Vagina (tissue), 2 donors: Measurements from ENCODE around the gene GPATCH4. TPM values are rescaled to one million over a fixed set of nuclear protein-coding genes. Genes with fewer than 3 reads are reported as not detected.

Experiments used
- DNase-seq, 2 donors: peaks; one replicate each; pipeline ENCODE4 v3.0.0-alpha.2; 2017; ENCODE audit errors: extremely low spot score in 2 of 2
- H3K27ac ChIP-seq: fragments of 200-600 bp; sonication (generic); one replicate; pipeline ENCODE4 v1.5.1; 2019
- H3K27me3 ChIP-seq: fragments of 200-600 bp; sonication (generic); one replicate; pipeline ENCODE4 v1.5.1; 2019
- H3K36me3 ChIP-seq, 2 donors: fragments of 200-600 bp; sonication (generic); one replicate each; pipeline ENCODE4 v1.5.1; 2017 to 2019
- H3K4me1 ChIP-seq: fragments of 200-600 bp; sonication (generic); one replicate; pipeline ENCODE4 v1.5.1; 2019
- H3K4me3 ChIP-seq, 2 donors: fragments of 200-600 bp; sonication (generic); 1 replicate in 1 of 2; 2 replicates in 1 of 2; pipeline ENCODE4 v1.5.1; 2016 to 2019
- H3K9me3 ChIP-seq: fragments of 200-600 bp; sonication (generic); one replicate; pipeline ENCODE4 v1.5.1; 2019
- POLR2A ChIP-seq, 2 donors: fragments of 450-650 bp; IDR thresholded peaks; one replicate each; pipeline ENCODE4 v1.6.1; 2017; ENCODE audit warnings: antibody characterized with exemption in 2 of 2, mild to moderate bottlenecking in 2 of 2, moderate library complexity in 2 of 2
- POLR2AphosphoS5 ChIP-seq, 2 donors: sonication (generic); formaldehyde crosslinking; IDR thresholded peaks; one replicate each; pipeline ENCODE4 v1.9.0; 2017; ENCODE audit warnings: antibody characterized with exemption in 2 of 2, mild to moderate bottlenecking in 2 of 2, low read depth in 1 of 2; ENCODE audit not compliant: insufficient read depth in 1 of 2
- intact Hi-C: fragments of 100-400 bp; cut with DNase I; formaldehyde crosslinking; loops from one replicate; pipeline ENCODE4 v1.15.1; 2023
- total RNA-seq: library from RNA; depleted of rRNA; stranded (reverse); fragments of >200 nt; gene quantifications from one replicate; pipeline ENCODE4 v1.2.3, GENCODE V29; 2016
- TF ChIP-seq, protein P1 (sequence below), 3 experiments: fragments of 450-650 bp in 2 of 3; fragments of 200-600 bp in 1 of 3; sonication (generic) in 1 of 3; IDR thresholded peaks; one replicate each; pipeline ENCODE4 v1.5.1; 2017 to 2019; ENCODE audit warnings: antibody characterized with exemption in 3 of 3, mild to moderate bottlenecking in 2 of 3, moderate library complexity in 2 of 3

Gene GPATCH4
- total RNA-seq, 1 donor from 2014 or later: 25.8 TPM

DNA sequence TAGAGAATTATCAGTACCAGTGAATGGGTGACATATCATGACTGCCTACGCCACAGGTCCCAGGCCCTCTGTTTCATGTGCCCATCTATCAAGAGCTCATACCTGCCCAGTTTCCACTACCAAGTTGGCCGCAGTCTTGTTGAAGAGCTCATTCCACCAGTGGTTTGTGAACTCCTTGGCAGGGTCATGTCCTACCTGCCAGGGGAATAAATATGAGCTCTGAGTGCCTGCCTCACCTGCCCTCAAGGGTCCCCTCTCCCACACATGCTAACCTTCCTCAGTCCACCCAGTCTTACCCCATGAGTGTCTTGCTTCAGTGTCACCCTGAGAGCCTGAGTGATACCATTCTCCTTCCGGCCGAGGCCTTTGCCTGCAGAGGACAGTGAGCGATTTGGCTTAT, 3.2 kb downstream of the GPATCH4 start:
- TF ChIP-seq POLR2AphosphoS5 (IDR thresholded peaks at IDR 0.05; ENCODE audit: insufficient read depth in 1 of 2, low read depth in 1 of 2) (no peak), POLR2A (IDR thresholded peaks at IDR 0.05) (no peak)
- TF ChIP-seq, protein P1, sequence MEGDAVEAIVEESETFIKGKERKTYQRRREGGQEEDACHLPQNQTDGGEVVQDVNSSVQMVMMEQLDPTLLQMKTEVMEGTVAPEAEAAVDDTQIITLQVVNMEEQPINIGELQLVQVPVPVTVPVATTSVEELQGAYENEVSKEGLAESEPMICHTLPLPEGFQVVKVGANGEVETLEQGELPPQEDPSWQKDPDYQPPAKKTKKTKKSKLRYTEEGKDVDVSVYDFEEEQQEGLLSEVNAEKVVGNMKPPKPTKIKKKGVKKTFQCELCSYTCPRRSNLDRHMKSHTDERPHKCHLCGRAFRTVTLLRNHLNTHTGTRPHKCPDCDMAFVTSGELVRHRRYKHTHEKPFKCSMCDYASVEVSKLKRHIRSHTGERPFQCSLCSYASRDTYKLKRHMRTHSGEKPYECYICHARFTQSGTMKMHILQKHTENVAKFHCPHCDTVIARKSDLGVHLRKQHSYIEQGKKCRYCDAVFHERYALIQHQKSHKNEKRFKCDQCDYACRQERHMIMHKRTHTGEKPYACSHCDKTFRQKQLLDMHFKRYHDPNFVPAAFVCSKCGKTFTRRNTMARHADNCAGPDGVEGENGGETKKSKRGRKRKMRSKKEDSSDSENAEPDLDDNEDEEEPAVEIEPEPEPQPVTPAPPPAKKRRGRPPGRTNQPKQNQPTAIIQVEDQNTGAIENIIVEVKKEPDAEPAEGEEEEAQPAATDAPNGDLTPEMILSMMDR (IDR thresholded peaks at IDR 0.05): no peak
- H3K27me3 ChIP-seq: no peaks in the 10 kb centered on the region
- peaks cover 21% of the 10 kb centered on the region for H3K4me1 ChIP-seq
- no peak overlapping the region for H3K27ac ChIP-seq
- intact Hi-C loops: no loop called here
- peaks cover 0 to 39% of the 10 kb centered on the region in 2 donors for H3K36me3 ChIP-seq
- H3K9me3 ChIP-seq: no peaks in the 10 kb centered on the region
- no peak for DNase-seq
- H3K4me3 ChIP-seq: no peak overlapping the region

DNA sequence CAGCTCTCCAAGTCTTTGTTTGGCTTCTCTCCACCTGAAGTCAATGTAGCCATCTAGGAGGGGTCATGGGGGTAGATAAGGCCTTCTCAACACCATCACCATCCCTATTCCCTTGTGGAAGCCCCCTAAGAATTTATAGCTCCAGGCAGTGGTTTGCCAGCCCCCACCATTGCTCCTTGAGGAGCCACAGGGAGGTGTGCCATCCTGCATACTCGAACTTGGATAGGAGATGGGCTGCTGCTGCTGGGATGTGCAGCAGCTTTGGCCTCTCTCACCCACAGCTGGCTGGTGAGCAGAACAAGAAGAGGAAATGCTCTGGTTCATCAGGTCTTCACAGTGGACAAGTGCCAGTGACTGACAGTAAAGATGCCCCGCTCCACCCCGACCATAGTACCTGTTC, 4.9 kb downstream of the GPATCH4 start:
- no peak for DNase-seq

DNA sequence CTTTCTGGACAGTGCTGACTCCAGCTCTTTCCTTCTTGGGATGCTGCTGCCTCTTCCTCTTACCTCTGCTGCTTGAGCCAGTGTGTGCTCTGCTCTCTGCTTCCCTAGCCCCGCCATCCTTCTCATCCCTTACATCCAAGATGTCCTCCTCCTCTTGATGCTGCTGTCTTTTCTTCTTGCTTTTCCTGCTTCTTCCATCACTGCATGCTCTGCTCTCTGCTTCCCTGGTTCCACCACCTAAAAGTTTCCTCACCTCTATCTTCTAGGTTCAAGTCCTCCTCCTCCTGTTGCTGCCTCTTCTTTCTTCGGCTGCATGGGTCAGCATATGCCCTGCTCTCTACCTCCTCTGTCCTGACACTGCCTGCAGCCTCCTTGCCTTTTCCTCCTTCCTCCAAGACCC, 6.3 kb downstream of the GPATCH4 start:
- DNase-seq: no peak
- Histone ChIP-seq H3K9me3 (no peaks in the 10 kb centered on the region), H3K4me1 (peaks cover 25% of the 10 kb centered on the region), H3K4me3 (no peak overlapping the region), H3K27me3 (no peaks in the 10 kb centered on the region), H3K36me3 (peaks cover 0 to 39% of the 10 kb centered on the region in 2 donors), H3K27ac (no peak overlapping the region)
- TF ChIP-seq, protein P1 (IDR thresholded peaks at IDR 0.05): no peak
- TF ChIP-seq POLR2AphosphoS5 (IDR thresholded peaks at IDR 0.05; ENCODE audit: insufficient read depth in 1 of 2, low read depth in 1 of 2) (no peak), POLR2A (IDR thresholded peaks at IDR 0.05) (no peak)
- intact Hi-C loops: no loop called here

More for the DNA sequence above, 4.9 kb downstream of the GPATCH4 start:
- H3K27me3 ChIP-seq: no peaks in the 10 kb centered on the region
- H3K4me3 ChIP-seq: no peak overlapping the region
- TF ChIP-seq POLR2AphosphoS5 (IDR thresholded peaks at IDR 0.05; ENCODE audit: insufficient read depth in 1 of 2, low read depth in 1 of 2): no peak
- TF ChIP-seq, protein P1 (IDR thresholded peaks at IDR 0.05): no peak
- no peak for TF ChIP-seq POLR2A (IDR thresholded peaks at IDR 0.05)
- H3K36me3 ChIP-seq: peaks cover 0 to 39% of the 10 kb centered on the region in 2 donors
- no peak overlapping the region for H3K27ac ChIP-seq
- no peaks in the 10 kb centered on the region for H3K9me3 ChIP-seq
- peaks cover 27% of the 10 kb centered on the region for H3K4me1 ChIP-seq
- intact Hi-C loops: no loop called here

- TF ChIP-seq POLR2AphosphoS5 (IDR thresholded peaks at IDR 0.05; ENCODE audit: insufficient read depth in 1 of 2, low read depth in 1 of 2) (no peak), POLR2A (IDR thresholded peaks at IDR 0.05) (no peak)
- TF ChIP-seq, protein P1 (IDR thresholded peaks at IDR 0.05): no peak
- no peaks in the 10 kb centered on the region for H3K27me3 ChIP-seq
- peaks cover 20% of the 10 kb centered on the region for H3K4me1 ChIP-seq
- intact Hi-C loops: no loop called here
- DNase-seq: no peak
- H3K9me3 ChIP-seq: no peaks in the 10 kb centered on the region
- H3K27ac ChIP-seq: no peak overlapping the region
- peaks cover 0 to 39% of the 10 kb centered on the region in 2 donors for H3K36me3 ChIP-seq
- H3K4me3 ChIP-seq: no peak overlapping the region
Observed at GRCh38 chr1:156594190-156594589, 7.1 kb downstream of the GPATCH4 start.

- no peak for DNase-seq
- Histone ChIP-seq H3K36me3 (peaks cover 0 to 39% of the 10 kb centered on the region in 2 donors), H3K27ac (no peak overlapping the region), H3K4me1 (peaks cover 20% of the 10 kb centered on the region), H3K4me3 (no peak overlapping the region), H3K27me3 (no peaks in the 10 kb centered on the region), H3K9me3 (no peaks in the 10 kb centered on the region)
- TF ChIP-seq POLR2AphosphoS5 (IDR thresholded peaks at IDR 0.05; ENCODE audit: insufficient read depth in 1 of 2, low read depth in 1 of 2) (no peak), POLR2A (IDR thresholded peaks at IDR 0.05) (no peak)
- TF ChIP-seq, protein P1 (IDR thresholded peaks at IDR 0.05): no peak
- intact Hi-C loops: no loop called here
Observed at GRCh38 chr1:156593661-156593989, 7.7 kb downstream of the GPATCH4 start.
